IMR-90 (cell line): Measurements from ENCODE around the gene PYROXD2. TPM values are rescaled to one million over a fixed set of nuclear protein-coding genes. Genes with fewer than 3 reads are reported as not detected.

Experiments used
- ATAC-seq: fragments of 200-7000 bp; cut with Tn5 transposase; 2 replicates; pipeline ENCODE4 v1.9.1; 2020; ENCODE audit warnings: low read depth, mild to moderate bottlenecking, moderate library complexity
- BruUV-seq: library from RNA; stranded (reverse); fragments of 400-500 nt; replicated peaks from 2 replicates; lab custom pipeline; 2021; lab: Mats Ljungman, UMichigan
- CTCF ChIA-PET: fragments of 300-600 bp; formaldehyde crosslinking; extraction: SDS; loops from one replicate; lab custom pipeline; 2021; ENCODE audit warnings: antibody characterized with exemption; lab: Yijun Ruan, JAX
- POLR2A ChIA-PET: fragments of 300-600 bp; sonication (Branson Sonifier 250); formaldehyde crosslinking; loops from one replicate; lab custom pipeline; 2022; ENCODE audit warnings: antibody characterized with exemption; ENCODE audit not compliant: unreplicated experiment; lab: Charles Lee
- DNase-seq: peaks from one replicate; pipeline ENCODE4 v3.0.0; 2013
- H2AFZ ChIP-seq: replicated peaks from 2 replicates; pipeline ENCODE3; 2013; ENCODE audit warnings: low read length, mild to moderate bottlenecking; ENCODE audit not compliant: poor library complexity
- H2AK5ac ChIP-seq: 2 replicates; pipeline ENCODE4 v1.6.1; 2013; ENCODE audit warnings: low read depth, low read length, inconsistent platforms
- H2AK9ac ChIP-seq: replicated peaks from 2 replicates; pipeline ENCODE3; 2013; ENCODE audit warnings: mild to moderate bottlenecking, low read depth, low read length, moderate library complexity; ENCODE audit not compliant: poor library complexity
- H2BK120ac ChIP-seq: 2 replicates; pipeline ENCODE4 v1.6.1; 2013; ENCODE audit warnings: low read depth, low read length, inconsistent platforms
- H2BK15ac ChIP-seq: 3 replicates; pipeline ENCODE4 v1.6.1; 2013; ENCODE audit warnings: low read depth, low read length, inconsistent platforms
- H2BK20ac ChIP-seq: 2 replicates; pipeline ENCODE4 v1.6.1; 2013; ENCODE audit warnings: low read depth, mild to moderate bottlenecking, inconsistent platforms, low read length, moderate library complexity
- H2BK5ac ChIP-seq: 2 replicates; pipeline ENCODE4 v1.6.1; 2013; ENCODE audit warnings: mild to moderate bottlenecking, low read depth, low read length, inconsistent platforms; ENCODE audit not compliant: poor library complexity, severe bottlenecking
- H3K14ac ChIP-seq: replicated peaks from 2 replicates; pipeline ENCODE4 v1.6.1; 2013; ENCODE audit warnings: low read depth, low read length, inconsistent platforms
- H3K18ac ChIP-seq: 2 replicates; pipeline ENCODE4 v1.6.1; 2013; ENCODE audit warnings: low read depth, low read length, control low read depth
- H3K23ac ChIP-seq: 2 replicates; pipeline ENCODE4 v1.6.1; 2013; ENCODE audit warnings: low read depth, low read length, inconsistent platforms
- H3K27ac ChIP-seq: 2 replicates; pipeline ENCODE4 v1.5.1; 2013; ENCODE audit warnings: mild to moderate bottlenecking, control low read depth, low read length; ENCODE audit not compliant: insufficient read depth
- H3K27me3 ChIP-seq: 2 replicates; pipeline ENCODE4 v1.6.1; 2013; ENCODE audit warnings: low read length; ENCODE audit not compliant: control insufficient read depth, insufficient read depth
- H3K36me3 ChIP-seq: 2 replicates; pipeline ENCODE4 v1.6.1; 2013; ENCODE audit warnings: low read length, mixed read lengths; ENCODE audit not compliant: control insufficient read depth, insufficient read depth
- H3K4ac ChIP-seq: 2 replicates; pipeline ENCODE4 v1.6.1; 2013; ENCODE audit warnings: low read depth, low read length, inconsistent platforms
- H3K4me1 ChIP-seq: 2 replicates; pipeline ENCODE4 v1.6.1; 2013; ENCODE audit warnings: low read length, mixed read lengths; ENCODE audit not compliant: control insufficient read depth, insufficient read depth
- H3K4me2 ChIP-seq: 2 replicates; pipeline ENCODE4 v1.6.1; 2013; ENCODE audit warnings: low read depth, mild to moderate bottlenecking, control low read depth, low read length, moderate library complexity
- H3K4me3 ChIP-seq: 2 replicates; pipeline ENCODE4 v1.5.1; 2013; ENCODE audit warnings: low read depth, mild to moderate bottlenecking, control low read depth, low read length, moderate library complexity; ENCODE audit not compliant: insufficient read depth
- H3K56ac ChIP-seq: 2 replicates; pipeline ENCODE4 v1.6.1; 2013; ENCODE audit warnings: low read length, inconsistent platforms; ENCODE audit not compliant: insufficient read depth; ENCODE audit errors: extremely low read depth
- H3K79me1 ChIP-seq, 2 experiments: 2 replicates each; pipeline ENCODE4 v1.6.1; 2013; ENCODE audit warnings: low read length in 2 of 2, inconsistent platforms in 1 of 2, low read depth in 1 of 2
- H3K9ac ChIP-seq: 2 replicates; pipeline ENCODE4 v1.6.1; 2013; ENCODE audit warnings: low read depth, low read length, control low read depth
- H3K9me1 ChIP-seq: 2 replicates; pipeline ENCODE4 v1.6.1; 2013; ENCODE audit warnings: low read length, inconsistent platforms; ENCODE audit not compliant: insufficient read depth
- H3K9me3 ChIP-seq: 2 replicates; pipeline ENCODE4 v1.6.1; 2013; ENCODE audit warnings: low read length; ENCODE audit not compliant: control insufficient read depth, insufficient read depth
- H4K20me1 ChIP-seq: 2 replicates; pipeline ENCODE4 v1.6.1; 2013; ENCODE audit warnings: low read length, inconsistent platforms; ENCODE audit not compliant: insufficient read depth
- H4K5ac ChIP-seq: 2 replicates; pipeline ENCODE4 v1.6.1; 2013; ENCODE audit warnings: mild to moderate bottlenecking, low read depth, low read length, control low read depth
- H4K8ac ChIP-seq, 2 experiments: 2 replicates each; pipeline ENCODE4 v1.6.1; 2013; ENCODE audit warnings: low read depth in 2 of 2, low read length in 2 of 2, control low read depth in 1 of 2, inconsistent platforms in 1 of 2
- H4K91ac ChIP-seq: 2 replicates; pipeline ENCODE4 v1.6.1; 2013; ENCODE audit warnings: low read depth, low read length, inconsistent platforms; ENCODE audit not compliant: insufficient read depth
- BHLHE40 ChIP-seq: fragments of 150-350 bp; IDR thresholded peaks from 2 replicates; pipeline ENCODE4 v1.6.1; 2016; ENCODE audit warnings: mild to moderate bottlenecking, low read depth, low read length
- CEBPB ChIP-seq: IDR thresholded peaks from 2 replicates; pipeline ENCODE4 v1.6.1; 2012; ENCODE audit warnings: low read depth, low read length, improper control_type of control experiment
- ELK1 ChIP-seq: fragments of 150-350 bp; IDR thresholded peaks from 2 replicates; pipeline ENCODE4 v1.6.1; 2016; ENCODE audit warnings: low read depth, mild to moderate bottlenecking, low read length, moderate library complexity, borderline replicate concordance
- FOS ChIP-seq: fragments of 150-350 bp; IDR thresholded peaks from 2 replicates; pipeline ENCODE4 v1.6.1; 2016; ENCODE audit warnings: low read depth, low read length
- MAFK ChIP-seq: IDR thresholded peaks from 2 replicates; pipeline ENCODE4 v1.6.1; 2012; ENCODE audit warnings: low read depth, low read length, improper control_type of control experiment
- MAZ ChIP-seq: IDR thresholded peaks from 2 replicates; pipeline ENCODE4 v1.6.1; 2012; ENCODE audit warnings: low read depth, mild to moderate bottlenecking, low read length, improper control_type of control experiment, moderate library complexity, borderline replicate concordance
- NFE2L2 ChIP-seq: fragments of 150-350 bp; IDR thresholded peaks from 2 replicates; pipeline ENCODE4 v1.6.1; 2016; ENCODE audit warnings: low read depth, mild to moderate bottlenecking, low read length
- RAD21 ChIP-seq: IDR thresholded peaks from 2 replicates; pipeline ENCODE4 v1.6.1; 2012; ENCODE audit warnings: low read length, improper control_type of control experiment
- RCOR1 ChIP-seq: IDR thresholded peaks from 2 replicates; pipeline ENCODE4 v1.6.1; 2012; ENCODE audit warnings: mild to moderate bottlenecking, low read length, improper control_type of control experiment; ENCODE audit not compliant: insufficient replicate concordance
- RFX5 ChIP-seq: IDR thresholded peaks from 2 replicates; pipeline ENCODE4 v1.8.0; 2012; ENCODE audit warnings: low read depth, mild to moderate bottlenecking, low read length, moderate library complexity
- SMC3 ChIP-seq: fragments of 150-350 bp; IDR thresholded peaks from 2 replicates; pipeline ENCODE4 v1.6.1; 2016; ENCODE audit warnings: low read depth, mild to moderate bottlenecking, antibody characterized with exemption, low read length, moderate library complexity
- WGBS, 2 experiments: methylation state at CpG; one replicate each; pipeline versions ENCODE4 v1.1.5 to v1.1.7; 2013; ENCODE audit warnings: missing lambda C conversion rate in 2 of 2; ENCODE audit not compliant: insufficient read length in 1 of 2; ENCODE audit errors: extremely low coverage in 2 of 2; 5-methylcytosine and 5-hydroxymethylcytosine counted together
- dilution Hi-C: fragments of 300-500 bp; cut with HindIII; formaldehyde crosslinking; loops from one replicate; pipeline ENCODE4 v1.14.3; 2018; ENCODE audit warnings: low sequenced_read_pairs; ENCODE audit not compliant: unreplicated experiment
- in situ Hi-C: fragments of 300-500 bp; cut with MboI; formaldehyde crosslinking; loops from 3 replicates; pipeline ENCODE4 v1.14.3; 2019; ENCODE audit warnings: low sequenced_read_pairs, inconsistent platforms, mixed read lengths
- intact Hi-C: fragments of 100-400 bp; cut with micrococcal nuclease; formaldehyde crosslinking; loops from 2 replicates; pipeline ENCODE4 v1.10.0; 2022
- polyA plus RNA-seq, 3 experiments: library from polyadenylated mRNA; depleted of rRNA; stranded (reverse); fragments of >200 nt; gene quantifications; 2 replicates each; pipeline ENCODE4 v1.2.3, GENCODE V29; 2012; ENCODE audit warnings: low replicate concordance in 1 of 3
- total RNA-seq: library from RNA; depleted of rRNA; stranded (reverse); fragments of >200 nt; gene quantifications from 2 replicates; pipeline ENCODE4 v1.2.3, GENCODE V29; 2012
- TF ChIP-seq, protein P1 (sequence below): fragments of 150-350 bp; IDR thresholded peaks from 2 replicates; pipeline ENCODE4 v1.6.1; 2017; ENCODE audit warnings: mild to moderate bottlenecking, antibody characterized with exemption, low read length, low read depth
- TF ChIP-seq, protein P2 (sequence below): conservative IDR thresholded peaks from 2 replicates; pipeline ENCODE4 v1.5.1; 2012; ENCODE audit warnings: mild to moderate bottlenecking, low read depth, low read length, improper control_type of control experiment

Gene PYROXD2
- total and polyA plus RNA-seq, 2 of the 4 experiments (the other 2 are of a cell fraction): 6.5 to 16.3 TPM

GRCh38 chr10:98415731-98416119 is 743 bp upstream of the PYROXD2 start:
- H3K9me1 ChIP-seq: peaks cover 25% of the 10 kb centered on the region
- intact Hi-C loops (loop anchor here (10.0 kb wide), 1 partner anchor 241 kb away; no protein-coding TSS in a partner anchor), in situ Hi-C loops (no loop called here), dilution Hi-C loops (no loop called here)
- H3K23ac ChIP-seq: no peak overlapping the region
- peaks cover 30% of the 10 kb centered on the region for H3K36me3 ChIP-seq
- no peaks in the 10 kb centered on the region for H3K9me3 ChIP-seq
- POLR2A ChIA-PET: interaction anchor here (0.5 to 0.7 kb wide), 2 partner anchors 10 to 819 kb away, joined by 3 to 4 read pairs; no protein-coding TSS in a partner anchor
- no peak overlapping the region for H3K4me3 ChIP-seq
- H2AFZ ChIP-seq: peak overlapping the region; percentile 96
- H2BK20ac ChIP-seq: peak overlapping the region; percentile 54; the same call in 1 of the 2 replicates
- no peak for TF ChIP-seq BHLHE40
- no peak for TF ChIP-seq MAFK
- TF ChIP-seq MAZ: no peak
- TF ChIP-seq, protein P1, sequence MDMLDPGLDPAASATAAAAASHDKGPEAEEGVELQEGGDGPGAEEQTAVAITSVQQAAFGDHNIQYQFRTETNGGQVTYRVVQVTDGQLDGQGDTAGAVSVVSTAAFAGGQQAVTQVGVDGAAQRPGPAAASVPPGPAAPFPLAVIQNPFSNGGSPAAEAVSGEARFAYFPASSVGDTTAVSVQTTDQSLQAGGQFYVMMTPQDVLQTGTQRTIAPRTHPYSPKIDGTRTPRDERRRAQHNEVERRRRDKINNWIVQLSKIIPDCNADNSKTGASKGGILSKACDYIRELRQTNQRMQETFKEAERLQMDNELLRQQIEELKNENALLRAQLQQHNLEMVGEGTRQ: no peak
- TF ChIP-seq RAD21: no peak
- TF ChIP-seq, protein P2, sequence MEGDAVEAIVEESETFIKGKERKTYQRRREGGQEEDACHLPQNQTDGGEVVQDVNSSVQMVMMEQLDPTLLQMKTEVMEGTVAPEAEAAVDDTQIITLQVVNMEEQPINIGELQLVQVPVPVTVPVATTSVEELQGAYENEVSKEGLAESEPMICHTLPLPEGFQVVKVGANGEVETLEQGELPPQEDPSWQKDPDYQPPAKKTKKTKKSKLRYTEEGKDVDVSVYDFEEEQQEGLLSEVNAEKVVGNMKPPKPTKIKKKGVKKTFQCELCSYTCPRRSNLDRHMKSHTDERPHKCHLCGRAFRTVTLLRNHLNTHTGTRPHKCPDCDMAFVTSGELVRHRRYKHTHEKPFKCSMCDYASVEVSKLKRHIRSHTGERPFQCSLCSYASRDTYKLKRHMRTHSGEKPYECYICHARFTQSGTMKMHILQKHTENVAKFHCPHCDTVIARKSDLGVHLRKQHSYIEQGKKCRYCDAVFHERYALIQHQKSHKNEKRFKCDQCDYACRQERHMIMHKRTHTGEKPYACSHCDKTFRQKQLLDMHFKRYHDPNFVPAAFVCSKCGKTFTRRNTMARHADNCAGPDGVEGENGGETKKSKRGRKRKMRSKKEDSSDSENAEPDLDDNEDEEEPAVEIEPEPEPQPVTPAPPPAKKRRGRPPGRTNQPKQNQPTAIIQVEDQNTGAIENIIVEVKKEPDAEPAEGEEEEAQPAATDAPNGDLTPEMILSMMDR: no peak
- no peak for TF ChIP-seq ELK1
- TF ChIP-seq RCOR1: no peak
- no peak for TF ChIP-seq RFX5
- no peak for TF ChIP-seq FOS
- no peak for TF ChIP-seq CEBPB
- TF ChIP-seq NFE2L2: no peak
- no peak for TF ChIP-seq SMC3
- H3K79me1 ChIP-seq: peaks cover 12 to 33% of the 10 kb centered on the region in 2 experiments; a peak in 3 of 4 replicates
- BruUV-seq: no TSS peak
- H4K8ac ChIP-seq: peak overlapping the region; percentile 28 to 80; a peak in 3 of 4 replicates
- ATAC-seq: no peak
- peak overlapping the region; percentile 74 for H3K4ac ChIP-seq
- no CpG with 5 or more reads among the region's 8 CpGs for WGBS, 2 experiments
- no peak for DNase-seq
- peak overlapping the region; percentile 67; the same call in 1 of the 2 replicates for H3K14ac ChIP-seq
- H2BK5ac ChIP-seq: peak overlapping the region; percentile 48
- peak overlapping the region; percentile 78 for H4K91ac ChIP-seq
- no peak overlapping the region for H2BK15ac ChIP-seq
- peak overlapping the region; percentile 37; the same call in 1 of the 2 replicates for H4K5ac ChIP-seq
- no peaks in the 10 kb centered on the region for H3K27me3 ChIP-seq
- no peak overlapping the region for H3K9ac ChIP-seq
- H4K20me1 ChIP-seq: peaks cover 6% of the 10 kb centered on the region; the same call in 1 of the 2 replicates
- no peak overlapping the region for H3K56ac ChIP-seq
- H2AK9ac ChIP-seq: peak overlapping the region; percentile 99
- CTCF ChIA-PET: no interaction called here
- peak overlapping the region; percentile 91 for H2AK5ac ChIP-seq
- peaks cover 27% of the 10 kb centered on the region for H3K4me1 ChIP-seq
- H3K4me2 ChIP-seq: no peak overlapping the region
- no peak overlapping the region; the same call in 1 of the 2 replicates for H3K18ac ChIP-seq
- peak overlapping the region; percentile 12 for H2BK120ac ChIP-seq
- H3K27ac ChIP-seq: peak overlapping the region; percentile 39; the same call in 1 of the 2 replicates
